ENCODE results near the gene RGS9.

DNA sequence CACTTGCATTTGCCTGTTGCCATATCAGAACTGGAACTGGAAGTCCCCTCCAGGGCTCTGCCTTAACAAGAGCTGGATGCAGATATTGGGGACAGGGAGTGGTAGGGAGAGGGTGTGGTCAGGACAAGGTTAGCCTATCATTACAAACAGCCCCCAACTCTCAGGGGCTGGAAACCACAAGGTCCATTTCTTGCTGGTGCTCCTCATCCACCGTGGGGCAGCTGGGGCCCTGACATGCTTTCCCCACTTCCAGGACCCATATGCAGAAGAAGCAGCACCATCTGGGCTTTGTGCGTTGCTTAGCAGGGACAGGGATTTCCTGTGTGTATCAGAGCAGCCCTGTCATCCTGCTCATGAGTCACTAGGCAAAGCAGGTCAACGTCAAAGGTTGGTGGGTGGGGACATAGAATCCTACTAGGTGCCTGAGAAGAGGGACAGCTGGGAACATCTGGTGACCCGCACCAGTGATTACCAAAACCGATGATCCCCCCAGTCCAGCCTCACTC lies 26.9 kb downstream of the RGS9 start:
- TF ChIP-seq CTCF (IDR thresholded peaks at IDR 0.05; ENCODE audit: insufficient read depth, low read length, poor library complexity, severe bottlenecking) (no peak), EZH2phosphoT487 (conservative IDR thresholded peaks at IDR 0.05; ENCODE audit: low read length) (no peak)

All from SU-DHL-6 (cell line).